Endothelial cell of umbilical vein (primary cell): Measurements from ENCODE around the gene EME2. TPM values are rescaled to one million over a fixed set of nuclear protein-coding genes. Genes with fewer than 3 reads are reported as not detected.

Experiments used
- BruUV-seq: library from RNA; stranded (reverse); fragments of 400-500 nt; replicated peaks from 2 replicates; lab custom pipeline; 2021; lab: Mats Ljungman, UMichigan
- CTCF ChIA-PET: fragments of 300-600, 350-600 bp; sonication (Branson Sonifier 250); formaldehyde crosslinking; loops from one replicate; lab custom pipeline; 2021; ENCODE audit warnings: antibody characterized with exemption, inconsistent platforms; lab: Charles Lee
- POLR2A ChIA-PET: fragments of 300-600, 350-600 bp; sonication (Branson Sonifier 250); formaldehyde crosslinking; loops from one replicate; lab custom pipeline; 2021; ENCODE audit warnings: antibody characterized with exemption, inconsistent platforms; lab: Charles Lee
- DNase-seq: peaks from one replicate; pipeline ENCODE4 v3.0.0-alpha.2; 2011; ENCODE audit warnings: low read depth, low spot score
- FAIRE-seq: peaks from 2 replicates; lab custom pipeline; 2011; peaks lifted over from hg19 to GRCh38; lab: Jason Lieb, UNC
- H2AFZ ChIP-seq: 2 replicates; pipeline ENCODE4 v1.6.0; 2012; ENCODE audit warnings: low read depth, low read length, control low read depth, inconsistent platforms
- H3K27ac ChIP-seq: 2 replicates; pipeline ENCODE4 v1.5.1; 2011; ENCODE audit warnings: low read depth, mild to moderate bottlenecking, control low read depth, low read length, moderate library complexity; ENCODE audit not compliant: insufficient read depth
- H3K27me3 ChIP-seq, 2 experiments: 2 replicates each; pipeline versions ENCODE4 v1.6.0 to v1.6.1; 2011; ENCODE audit warnings: low read length in 2 of 2, mixed read lengths in 1 of 2; ENCODE audit not compliant: control insufficient read depth in 2 of 2, insufficient read depth in 2 of 2
- H3K36me3 ChIP-seq, 2 experiments: 2 replicates in 1 of 2; 3 replicates in 1 of 2; pipeline ENCODE4 v1.5.1; 2011; ENCODE audit warnings: low read length in 2 of 2, mild to moderate bottlenecking in 1 of 2, moderate library complexity in 1 of 2; ENCODE audit not compliant: control insufficient read depth in 2 of 2, insufficient read depth in 2 of 2; ENCODE audit errors: extremely low read depth in 1 of 2
- H3K4me1 ChIP-seq: 3 replicates; pipeline ENCODE4 v1.5.1; 2011; ENCODE audit warnings: mild to moderate bottlenecking, low read length; ENCODE audit not compliant: control insufficient read depth, insufficient read depth; ENCODE audit errors: extremely low read depth
- H3K4me2 ChIP-seq: 2 replicates; pipeline ENCODE4 v1.6.1; 2011; ENCODE audit warnings: low read length, control low read depth, mixed read lengths; ENCODE audit not compliant: insufficient read depth
- H3K4me3 ChIP-seq, 3 experiments: fragments of 200-600 bp in 1 of 3; sonication (generic), shearing (Covaris generic) in 1 of 3; replicated peaks in 1 of 3; 2 replicates each; pipeline ENCODE4 v1.5.1; 2011 to 2016; ENCODE audit warnings: control low read depth in 3 of 3, low read length in 3 of 3, mild to moderate bottlenecking in 2 of 3, inconsistent platforms in 1 of 3, low read depth in 1 of 3, moderate library complexity in 1 of 3; ENCODE audit not compliant: insufficient read depth in 1 of 3
- H3K79me2 ChIP-seq: 2 replicates; pipeline ENCODE4 v1.6.0; 2012; ENCODE audit warnings: low read length, inconsistent platforms; ENCODE audit not compliant: control insufficient read depth, insufficient read depth
- H3K9ac ChIP-seq: replicated peaks from 2 replicates; pipeline ENCODE3; 2011; ENCODE audit warnings: low read length, control low read depth; ENCODE audit not compliant: insufficient read depth; ENCODE audit errors: extremely low read depth
- H3K9me1 ChIP-seq: replicated peaks from 3 replicates; pipeline ENCODE4 v1.6.0; 2011; ENCODE audit warnings: mild to moderate bottlenecking, low read length; ENCODE audit not compliant: control insufficient read depth, insufficient read depth; ENCODE audit errors: extremely low read depth
- H3K9me3 ChIP-seq: replicated peaks from 2 replicates; pipeline ENCODE4 v1.5.1; 2012; ENCODE audit warnings: low read length, inconsistent platforms; ENCODE audit not compliant: control insufficient read depth, insufficient read depth
- H4K20me1 ChIP-seq: replicated peaks from 2 replicates; pipeline ENCODE3; 2011; ENCODE audit warnings: mild to moderate bottlenecking, low read length; ENCODE audit not compliant: control insufficient read depth, insufficient read depth; ENCODE audit errors: extremely low read depth
- CTCF ChIP-seq, 2 donors: IDR thresholded peaks; 1 replicate in 1 of 2; 2 replicates in 1 of 2; pipeline ENCODE4 v1.5.1; 2011; ENCODE audit warnings: low read length in 2 of 2, mild to moderate bottlenecking in 2 of 2, moderate library complexity in 2 of 2, control low read depth in 1 of 2, inconsistent platforms in 1 of 2, low read depth in 1 of 2; ENCODE audit not compliant: insufficient read depth in 1 of 2; ENCODE audit errors: extremely low read depth in 1 of 2
- EZH2 ChIP-seq: IDR thresholded peaks from 2 replicates; pipeline ENCODE4 v1.6.1; 2012; ENCODE audit warnings: borderline replicate concordance, low read depth, mild to moderate bottlenecking, moderate library complexity, low read length, inconsistent platforms; ENCODE audit not compliant: severe bottlenecking
- FOS ChIP-seq: IDR thresholded peaks from 2 replicates; pipeline ENCODE4 v1.6.1; 2011; ENCODE audit warnings: mild to moderate bottlenecking, low read length, moderate library complexity, borderline replicate concordance; ENCODE audit not compliant: insufficient read depth
- GATA2 ChIP-seq: IDR thresholded peaks from 2 replicates; pipeline ENCODE4 v1.7.0; 2011; ENCODE audit warnings: low read depth, mild to moderate bottlenecking, moderate library complexity, mixed read lengths, low read length; ENCODE audit not compliant: insufficient read length, insufficient read depth
- JUN ChIP-seq: IDR thresholded peaks from 2 replicates; pipeline ENCODE4 v1.6.1; 2011; ENCODE audit warnings: borderline replicate concordance, low read depth; ENCODE audit not compliant: insufficient read length, insufficient read depth
- MAX ChIP-seq: IDR thresholded peaks from 2 replicates; pipeline ENCODE4 v1.6.1; 2011; ENCODE audit not compliant: insufficient read depth, insufficient read length
- MYC ChIP-seq: IDR thresholded peaks from one replicate; pipeline ENCODE4 v1.6.1; 2011; ENCODE audit warnings: mild to moderate bottlenecking, low read depth, low read length
- POLR2A ChIP-seq: IDR thresholded peaks from 2 replicates; pipeline ENCODE4 v1.6.1; 2012; ENCODE audit warnings: low read depth, mild to moderate bottlenecking, control low read depth, low read length
- POLR2AphosphoS5 ChIP-seq: IDR thresholded peaks from 2 replicates; pipeline ENCODE4 v1.6.1; 2012; ENCODE audit warnings: low read depth, mild to moderate bottlenecking, control low read depth, low read length, moderate library complexity; ENCODE audit not compliant: insufficient read depth
- dilution Hi-C: fragments of 300-500 bp; cut with MboI; formaldehyde crosslinking; loops from one replicate; pipeline ENCODE4 v1.15.0; 2019; ENCODE audit warnings: low sequenced_read_pairs; ENCODE audit not compliant: extremely low pct_ligation_motif_present
- intact Hi-C: fragments of 100-400 bp; cut with micrococcal nuclease; formaldehyde crosslinking; loops from one replicate; pipeline ENCODE4 v1.10.0; 2022
- polyA plus RNA-seq, 4 experiments: library from polyadenylated mRNA; depleted of rRNA in 3 of 4; stranded (reverse) in 3 of 4; unstranded in 1 of 4; fragments of >200 nt; gene quantifications; 2 replicates each; pipeline versions ENCODE4 v1.2.1 to v1.2.3, GENCODE V29; 2011 to 2012; ENCODE audit warnings: missing spikeins in 1 of 4
- total RNA-seq: library from RNA; stranded (reverse); gene quantifications from 2 replicates; pipeline ENCODE4 v1.2.3, GENCODE V29; 2021

The EME2 gene
- total and polyA plus RNA-seq, 2 donors (not counting 3 experiments of a cell fraction or from before 2014, with no cell fraction given), result 9.7 to 21.4 TPM

GRCh38 chr16:1800701-1801100 lies 28.1 kb downstream of the EME2 start:
- no peak overlapping the region for H2AFZ ChIP-seq
- H3K79me2 ChIP-seq, result no peaks in the 10 kb centered on the region
- no peak overlapping the region for H3K9ac ChIP-seq
- POLR2A ChIA-PET, result no interaction called here
- peaks cover 0 to 2% of the 10 kb centered on the region in 2 experiments for H3K36me3 ChIP-seq
- no peak overlapping the region for H3K4me2 ChIP-seq
- H4K20me1 ChIP-seq, result no peaks in the 10 kb centered on the region
- dilution Hi-C loops (no loop called here), intact Hi-C loops (no loop called here)
- H3K27ac ChIP-seq, result no peak overlapping the region
- FAIRE-seq, result no peak
- H3K27me3 ChIP-seq, result no peaks in the 10 kb centered on the region
- H3K9me3 ChIP-seq, result no peaks in the 10 kb centered on the region
- no peak for DNase-seq
- BruUV-seq, result no TSS peak
- H3K4me1 ChIP-seq, result no peaks in the 10 kb centered on the region
- no peak for TF ChIP-seq FOS
- no peak for TF ChIP-seq CTCF (IDR thresholded peaks at IDR 0.05; ENCODE audit: extremely low read depth in 1 of 2, insufficient read depth in 1 of 2, low read depth in 1 of 2, low read length in 2 of 2)
- TF ChIP-seq MYC, result no peak
- no peak for TF ChIP-seq POLR2A
- TF ChIP-seq JUN, result no peak
- TF ChIP-seq GATA2, result no peak
- TF ChIP-seq MAX, result no peak
- no peak for TF ChIP-seq EZH2
- TF ChIP-seq POLR2AphosphoS5, result no peak
- no peaks in the 10 kb centered on the region for H3K9me1 ChIP-seq
- CTCF ChIA-PET, result interaction anchor here (1.5 kb wide), 1 partner anchor 12 kb away, joined by 3 read pairs; no protein-coding TSS in a partner anchor
- no peak overlapping the region for H3K4me3 ChIP-seq
